22Rv1 (cell line): Measurements from ENCODE around the gene GJA9.

Source experiments
- CTCF ChIP-seq: fragments of 450-650 bp; IDR thresholded peaks from 2 replicates; pipeline ENCODE4 v1.5.1; 2017; ENCODE audit warnings: mild to moderate bottlenecking
- ZFX ChIP-seq: fragments of 450-650 bp; IDR thresholded peaks from 2 replicates; pipeline ENCODE4 v1.6.1; 2017; ENCODE audit warnings: antibody characterized with exemption, borderline replicate concordance

GRCh38 chr1:38899560-38899959 lies 18.2 kb upstream of the GJA9 start:
- TF ChIP-seq CTCF, result no peak
- TF ChIP-seq ZFX, result no peak
